Measurements from ENCODE around the gene TSPYL4. TPM values are rescaled to one million over a fixed set of nuclear protein-coding genes. Genes with fewer than 3 reads are reported as not detected.

Gene TSPYL4
- total and polyA plus RNA-seq, 2 of the 8 experiments (the other 6 are each of a cell fraction or from before 2014, with no cell fraction given) = 20.5 to 22.6 TPM

DNA sequence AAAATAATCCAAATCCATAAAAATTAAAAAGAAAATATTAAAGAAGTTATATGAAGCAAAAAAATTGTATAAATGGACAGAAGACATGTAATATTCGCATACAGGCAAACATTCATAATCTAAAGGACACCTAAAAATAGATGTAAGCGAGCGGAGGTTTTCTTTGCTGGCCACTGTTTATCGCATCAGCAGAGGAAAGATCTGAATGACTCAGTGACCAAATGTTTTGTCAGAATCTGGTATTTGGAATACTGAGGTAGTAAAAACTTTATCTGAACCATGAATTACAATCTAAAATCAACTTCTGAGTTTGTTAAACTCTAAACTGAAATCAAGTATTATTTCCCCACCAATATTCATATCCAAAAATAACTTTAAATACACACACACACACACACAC lies 7.8 kb downstream of the TSPYL4 start:
- Histone ChIP-seq H3K4ac (replicated peaks; ENCODE audit: insufficient read length, low read depth, low read length) (no peak overlapping the region), H3K4me3 (ENCODE audit: extremely low read depth in 1 of 4, insufficient read depth in 2 of 4, low read depth in 3 of 4, low read length in 4 of 4) (no peak overlapping the region), H3K79me2 (ENCODE audit: control insufficient read depth in 1 of 2, insufficient read depth in 2 of 2, low read length in 2 of 2) (peaks cover 0 to 23% of the 10 kb centered on the region in 2 experiments; a peak in 2 of 4 replicates), H3K36me3 (ENCODE audit: control insufficient read depth in 2 of 4, insufficient read depth in 4 of 4, low read length in 3 of 4) (peaks cover 0 to 5% (median 1%) of the 10 kb centered on the region in 4 experiments; a peak in 2 of 8 replicates), H4K8ac (ENCODE audit: extremely low read depth, insufficient read depth, low read length) (no peak overlapping the region), H3K23ac (ENCODE audit: insufficient read length) (no peak overlapping the region), H3K14ac (ENCODE audit: insufficient read length) (no peak overlapping the region), H2BK20ac (ENCODE audit: low read length) (no peak overlapping the region), H2AK5ac (ENCODE audit: low read depth, low read length) (no peak overlapping the region), H4K91ac (replicated peaks; ENCODE audit: insufficient read length, low read length) (no peak overlapping the region), H2BK5ac (ENCODE audit: low read depth, low read length) (no peak overlapping the region), H2AFZ (ENCODE audit: low read length) (no peak overlapping the region), H3K4me1 (replicated peaks in 1 of 4; ENCODE audit: control insufficient read depth in 3 of 4, insufficient read depth in 4 of 4, low read length in 3 of 4) (peaks cover 4 to 9% (median 4%) of the 10 kb centered on the region in 4 experiments; a peak in 5 of 7 replicates), H3K4me2 (ENCODE audit: insufficient read depth in 1 of 2, low read depth in 2 of 2, low read length in 2 of 2) (no peak overlapping the region), H3K23me2 (ENCODE audit: low read depth, low read length) (no peaks in the 10 kb centered on the region; the same call in 1 of the 2 replicates), H2BK15ac (ENCODE audit: low read length) (no peak overlapping the region), H3K18ac (ENCODE audit: extremely low read depth, low read length) (no peak overlapping the region), H3K79me1 (ENCODE audit: low read depth, low read length) (0 out of 2 replicates have a peak, but pooled peaks cover 3% of the 10 kb centered on the region), H3K56ac (replicated peaks; ENCODE audit: insufficient read length, low read depth, low read length) (no peak overlapping the region), H3K9me3 (ENCODE audit: insufficient read depth in 2 of 2, low read depth in 1 of 2, low read length in 1 of 2) (no peaks in the 10 kb centered on the region), H3K9ac (replicated peaks in 1 of 4; ENCODE audit: extremely low read depth in 1 of 4, low read depth in 3 of 4, low read length in 3 of 4) (no peak overlapping the region), H2BK120ac (replicated peaks; ENCODE audit: low read depth, low read length) (no peak overlapping the region), H2BK12ac (ENCODE audit: low read depth, low read length) (no peak overlapping the region), H3K27ac (ENCODE audit: low read depth, low read length) (no peak overlapping the region), H4K20me1 (replicated peaks in 1 of 2; ENCODE audit: control insufficient read depth in 1 of 2, insufficient read depth in 2 of 2, low read length in 2 of 2) (no peaks in the 10 kb centered on the region), H3K27me3 (replicated peaks in 1 of 4; ENCODE audit: control insufficient read depth in 3 of 4, extremely low read depth in 1 of 4, insufficient read depth in 3 of 4, low read length in 3 of 4) (no peaks in the 10 kb centered on the region), H4K5ac (ENCODE audit: insufficient read length, low read depth, low read length) (no peak overlapping the region)
- FAIRE-seq (no peak), DNase-seq (ENCODE audit: low read depth in 1 of 2, low spot score in 2 of 2) (no peak)
- POLR2A ChIA-PET (ENCODE audit: partially characterized antibody) = interaction anchor here (0.9 kb wide), 1 partner anchor 8 kb away, joined by 3 read pairs; the partner anchor contains the start of gene TSPYL4
- WGBS, 2 experiments (ENCODE audit: extremely low coverage in 1 of 2, insufficient coverage in 1 of 2, insufficient read length in 1 of 2, insufficient replicate concordance in 2 of 2, low coverage in 1 of 2, low lambda C conversion rate in 2 of 2, missing lambda C conversion rate in 1 of 2) = 95% methylated on average over 4 of the region's 4 CpGs; no CpG with 5 or more reads in 1 of the 2 experiments
- no peak for TF ChIP-seq TCF12 (IDR thresholded peaks at IDR 0.05; ENCODE audit: low read depth, low read length)
- no peak for TF ChIP-seq NANOG (IDR thresholded peaks at IDR 0.05; ENCODE audit: insufficient read depth, low read depth, low read length, poor library complexity, severe bottlenecking)
- TF ChIP-seq, protein P1, sequence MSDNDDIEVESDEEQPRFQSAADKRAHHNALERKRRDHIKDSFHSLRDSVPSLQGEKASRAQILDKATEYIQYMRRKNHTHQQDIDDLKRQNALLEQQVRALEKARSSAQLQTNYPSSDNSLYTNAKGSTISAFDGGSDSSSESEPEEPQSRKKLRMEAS (IDR thresholded peaks at IDR 0.05) = no peak
- TF ChIP-seq EGR1 (IDR thresholded peaks at IDR 0.05; ENCODE audit: borderline replicate concordance, low read depth, low read length) = no peak
- no peak for TF ChIP-seq TBP (IDR thresholded peaks at IDR 0.05; ENCODE audit: low read depth, low read length)
- no peak for TF ChIP-seq NRF1 (IDR thresholded peaks at IDR 0.05; ENCODE audit: low read depth, low read length)
- CTCF ChIA-PET (ENCODE audit: partially characterized antibody) = interaction anchor here (2.2 kb wide), 1 partner anchor 23 kb away, joined by 6 read pairs; no protein-coding TSS in a partner anchor
